SK-N-SH (cell line): ENCODE data around the gene PPP1R16B. TPM values are rescaled to one million over a fixed set of nuclear protein-coding genes. Genes with fewer than 3 reads are reported as not detected.

Experiments used
- CTCF ChIA-PET: fragments of 300-600, 350-600 bp; formaldehyde crosslinking; extraction: SDS; loops from one replicate; lab custom pipeline; 2021; lab: Yijun Ruan, JAX
- POLR2A ChIA-PET: fragments of 350-600 bp; sonication (Branson Sonifier 250); formaldehyde crosslinking; extraction: SDS; loops from one replicate; lab custom pipeline; 2020; ENCODE audit warnings: antibody characterized with exemption, inconsistent platforms; lab: Yijun Ruan, JAX
- DNase-seq: peaks from one replicate; pipeline ENCODE4 v3.0.0; 2012
- H2AFZ ChIP-seq: fragments of 200-600 bp; sonication (generic); 2 replicates; pipeline ENCODE4 v1.8.1; 2016; ENCODE audit warnings: antibody characterized with exemption, mild to moderate bottlenecking, low read depth
- H3F3A ChIP-seq: fragments of 200-600 bp; sonication (generic); replicated peaks from 2 replicates; pipeline ENCODE3; 2016; ENCODE audit warnings: antibody characterized with exemption, mild to moderate bottlenecking; ENCODE audit not compliant: insufficient read depth
- H3K27ac ChIP-seq, 2 experiments: fragments of 200-500 bp in 1 of 2; fragments of 200-600 bp in 1 of 2; sonication (Bioruptor generic) in 1 of 2; sonication (generic), shearing (Covaris generic) in 1 of 2; 2 replicates each; pipeline versions ENCODE4 v1.5.1 to v1.6.1; 2014 to 2016; ENCODE audit warnings: low read depth in 2 of 2, inconsistent platforms in 1 of 2, low read length in 1 of 2, mild to moderate bottlenecking in 1 of 2, mixed read lengths in 1 of 2
- H3K27me3 ChIP-seq: fragments of 200-600 bp; sonication (generic), shearing (Covaris generic); 2 replicates; pipeline ENCODE4 v1.6.1; 2016; ENCODE audit warnings: mixed run types; ENCODE audit not compliant: insufficient read depth
- H3K36me3 ChIP-seq, 2 experiments: fragments of 200-500 bp in 1 of 2; fragments of 200-600 bp in 1 of 2; sonication (Bioruptor generic) in 1 of 2; sonication (generic) in 1 of 2; replicated peaks in 1 of 2; 2 replicates each; pipeline versions ENCODE3 to v1.5.1; 2014 to 2016; ENCODE audit warnings: low read length in 1 of 2, mild to moderate bottlenecking in 1 of 2; ENCODE audit not compliant: insufficient read depth in 2 of 2, control insufficient read depth in 1 of 2
- H3K4me1 ChIP-seq, 2 experiments: fragments of 200-500 bp in 1 of 2; fragments of 200-600 bp in 1 of 2; sonication (Bioruptor generic) in 1 of 2; sonication (generic), shearing (Covaris generic) in 1 of 2; 2 replicates each; pipeline versions ENCODE4 v1.5.1 to v1.6.1; 2014 to 2016; ENCODE audit warnings: low read depth in 1 of 2, low read length in 1 of 2, mixed run types in 1 of 2; ENCODE audit not compliant: insufficient read depth in 2 of 2, control insufficient read depth in 1 of 2
- H3K4me2 ChIP-seq: fragments of 200-600 bp; sonication (generic), shearing (Covaris generic); 2 replicates; pipeline ENCODE4 v1.6.1; 2017; ENCODE audit warnings: mixed run types
- H3K4me3 ChIP-seq, 2 experiments: fragments of 200-500 bp in 1 of 2; fragments of 200-600 bp in 1 of 2; sonication (Bioruptor generic) in 1 of 2; sonication (generic), shearing (Covaris generic) in 1 of 2; 2 replicates each; pipeline versions ENCODE4 v1.5.1 to v1.8.1; 2014 to 2016; ENCODE audit warnings: low read depth in 2 of 2, inconsistent platforms in 1 of 2, low read length in 1 of 2, mild to moderate bottlenecking in 1 of 2, mixed read lengths in 1 of 2, moderate library complexity in 1 of 2
- H3K79me2 ChIP-seq: fragments of 200-600 bp; sonication (generic); 2 replicates; pipeline ENCODE4 v1.8.1; 2017; ENCODE audit warnings: mild to moderate bottlenecking; ENCODE audit not compliant: insufficient read depth
- H3K9ac ChIP-seq: fragments of 200-600 bp; sonication (generic); 2 replicates; pipeline ENCODE4 v1.6.1; 2017; ENCODE audit warnings: mixed run types
- H3K9me2 ChIP-seq: fragments of 200-600 bp; sonication (generic); 2 replicates; pipeline ENCODE4 v1.6.1; 2017; ENCODE audit warnings: mixed run types
- H3K9me3 ChIP-seq: fragments of 200-600 bp; sonication (generic); 2 replicates; pipeline ENCODE4 v1.6.1; 2017; ENCODE audit warnings: mixed run types, mild to moderate bottlenecking, moderate library complexity
- H4K20me1 ChIP-seq: fragments of 200-600 bp; sonication (generic); 2 replicates; pipeline ENCODE4 v1.6.1; 2017; ENCODE audit warnings: mild to moderate bottlenecking, mixed run types; ENCODE audit not compliant: insufficient read depth
- CHD2 ChIP-seq: fragments of 150-350 bp; IDR thresholded peaks from 2 replicates; pipeline ENCODE4 v1.6.1; 2018; ENCODE audit warnings: low read length; ENCODE audit not compliant: partially characterized antibody
- ELF1 ChIP-seq: IDR thresholded peaks from 2 replicates; pipeline ENCODE4 v1.4.0; 2012
- FOXJ3 ChIP-seq: sonication (generic); formaldehyde crosslinking; IDR thresholded peaks from 2 replicates; pipeline ENCODE4 v1.5.1; 2020; ENCODE audit warnings: mild to moderate bottlenecking, missing genetic modification reagents
- GABPA ChIP-seq: IDR thresholded peaks from 2 replicates; pipeline ENCODE4 v1.4.0; 2012; ENCODE audit warnings: low read depth, mild to moderate bottlenecking
- MXI1 ChIP-seq: IDR thresholded peaks from 2 replicates; pipeline ENCODE4 v1.6.1; 2012; ENCODE audit warnings: mild to moderate bottlenecking, low read depth, low read length, improper control_type of control experiment
- PBX3 ChIP-seq: IDR thresholded peaks from 2 replicates; pipeline ENCODE4; 2012
- RAD21 ChIP-seq: IDR thresholded peaks from 2 replicates; pipeline ENCODE4 v1.6.1; 2012; ENCODE audit warnings: mild to moderate bottlenecking, low read length
- RXRA ChIP-seq: IDR thresholded peaks from 2 replicates; pipeline ENCODE4 v1.4.0; 2012; ENCODE audit warnings: low read depth, mild to moderate bottlenecking, borderline replicate concordance
- SIN3A ChIP-seq: IDR thresholded peaks from 2 replicates; pipeline ENCODE4 v1.6.1; 2012; ENCODE audit warnings: low read depth, mild to moderate bottlenecking, low read length, moderate library complexity, borderline replicate concordance
- SMC3 ChIP-seq: IDR thresholded peaks from 2 replicates; pipeline ENCODE4 v1.6.1; 2012; ENCODE audit warnings: low read depth, low read length, improper control_type of control experiment
- TAF1 ChIP-seq: IDR thresholded peaks from 2 replicates; pipeline ENCODE4 v1.6.1; 2012; ENCODE audit warnings: low read depth, mild to moderate bottlenecking, low read length, moderate library complexity, borderline replicate concordance
- TCF12 ChIP-seq: IDR thresholded peaks from 2 replicates; pipeline ENCODE4 v1.4.0; 2012
- USF1 ChIP-seq: IDR thresholded peaks from 2 replicates; pipeline ENCODE4 v1.4.0; 2012; ENCODE audit warnings: low read depth, borderline replicate concordance
- YY1 ChIP-seq: IDR thresholded peaks from 2 replicates; pipeline ENCODE4 v1.4.0; 2012; ENCODE audit warnings: low read depth, mild to moderate bottlenecking
- WGBS: methylation state at CpG from one replicate; pipeline ENCODE4 v1.1.6; 2017; ENCODE audit warnings: low lambda C conversion rate; 5-methylcytosine and 5-hydroxymethylcytosine counted together
- polyA plus RNA-seq, 3 experiments: library from polyadenylated mRNA; depleted of rRNA; stranded (reverse); fragments of >200 nt; gene quantifications; 2 replicates each; pipeline ENCODE4 v1.2.3, GENCODE V29; 2012

The PPP1R16B gene
- polyA plus RNA-seq, 1 of the 3 experiments (the other 2 are of a cell fraction) = 0.28 TPM

GRCh38 chr20:38847840-38848239, 42.3 kb downstream of the PPP1R16B start:
- no peaks in the 10 kb centered on the region for H3K79me2 ChIP-seq
- H3K4me3 ChIP-seq = no peak overlapping the region
- CTCF ChIA-PET = interaction anchor here (1.6 kb wide), 1 partner anchor 46 kb away, joined by 6 read pairs; no protein-coding TSS in a partner anchor
- no peak overlapping the region for H3K9ac ChIP-seq
- H3K27ac ChIP-seq = no peak overlapping the region
- 15% methylated on average over 1 of the region's 1 CpG for WGBS
- TF ChIP-seq MXI1 (no peak), GABPA (no peak), USF1 (no peak), FOXJ3 (CRISPR knock-in tag) (no peak), YY1 (no peak), CHD2 (no peak), TAF1 (no peak), RXRA (no peak), RAD21 (no peak)
- no peaks in the 10 kb centered on the region for H3F3A ChIP-seq
- H3K4me1 ChIP-seq = peaks cover 0 to 2% of the 10 kb centered on the region in 2 experiments; a peak in 1 of 4 replicates
- POLR2A ChIA-PET = no interaction called here
- H4K20me1 ChIP-seq = no peaks in the 10 kb centered on the region
- no peak overlapping the region for H2AFZ ChIP-seq
- H3K9me3 ChIP-seq = no peaks in the 10 kb centered on the region
- H3K27me3 ChIP-seq = no peaks in the 10 kb centered on the region
- no peaks in the 10 kb centered on the region for H3K9me2 ChIP-seq
- no peaks in the 10 kb centered on the region for H3K36me3 ChIP-seq
- H3K4me2 ChIP-seq = no peak overlapping the region
- DNase-seq = no peak

GRCh38 chr20:38853759-38854158, 48.3 kb downstream of the PPP1R16B start:
- H3K9me3 ChIP-seq = no peaks in the 10 kb centered on the region
- DNase-seq = no peak
- H3K27ac ChIP-seq = peak overlapping the region in 1 of 2 experiments; percentile 47; a peak in 1 of 4 replicates
- TF ChIP-seq SIN3A = no peak
- TF ChIP-seq ELF1 = no peak
- TF ChIP-seq PBX3 = no peak
- no peak for TF ChIP-seq TCF12
- no peak for TF ChIP-seq SMC3
- no peak for TF ChIP-seq FOXJ3 (CRISPR knock-in tag)
- CTCF ChIA-PET = interaction anchor here (0.9 to 1.4 kb wide), 2 partner anchors 11 to 13 kb away, joined by 3 read pairs; no protein-coding TSS in a partner anchor
- no peak overlapping the region for H3K9ac ChIP-seq
- H3F3A ChIP-seq = no peaks in the 10 kb centered on the region
- no peak overlapping the region for H3K4me3 ChIP-seq
- H3K79me2 ChIP-seq = no peaks in the 10 kb centered on the region
- H3K36me3 ChIP-seq = no peaks in the 10 kb centered on the region
- H3K27me3 ChIP-seq = no peaks in the 10 kb centered on the region
- WGBS = 78% methylated on average over 8 of the region's 8 CpGs
- no peaks in the 10 kb centered on the region for H3K9me2 ChIP-seq
- no peak overlapping the region for H3K4me2 ChIP-seq
- H2AFZ ChIP-seq = no peak overlapping the region
- POLR2A ChIA-PET = no interaction called here
- peaks cover 0 to 18% of the 10 kb centered on the region in 2 experiments; a peak in 1 of 4 replicates for H3K4me1 ChIP-seq
- no peaks in the 10 kb centered on the region for H4K20me1 ChIP-seq
